OCI-LY3 (cell line): Measurements from ENCODE around the gene RIMBP3C.
"Not testable (repeated sequence)": the region's sequence is repeated elsewhere in the genome, so short reads cannot be mapped to it uniquely, and the experiment has no call there.

Experiments used
- H2AFZ ChIP-seq: fragments of 200-600, 300-600 bp; shearing (Covaris generic); 2 replicates; pipeline ENCODE4 v1.6.0; 2014; ENCODE audit warnings: antibody characterized with exemption, low read depth, low read length
- H3K27ac ChIP-seq: fragments of 200-600, 300-600 bp; sonication (generic); 2 replicates; pipeline ENCODE4 v1.5.1; 2014; ENCODE audit warnings: mild to moderate bottlenecking, low read length, moderate library complexity, mixed read lengths
- H3K27me3 ChIP-seq: fragments of 200-600, 300-600 bp; sonication (generic); 2 replicates; pipeline ENCODE4 v1.6.1; 2014; ENCODE audit warnings: low read depth, low read length, mixed read lengths
- H3K36me3 ChIP-seq: fragments of 200-600, 300-600 bp; sonication (generic); replicated peaks from 2 replicates; pipeline ENCODE3; 2014; ENCODE audit warnings: low read depth, low read length, mixed read lengths
- H3K4me1 ChIP-seq: fragments of 300-600, 200-600 bp; sonication (generic); 2 replicates; pipeline ENCODE4 v1.6.1; 2014; ENCODE audit warnings: low read length, mixed read lengths
- H3K4me2 ChIP-seq: fragments of 200-600, 300-600 bp; sonication (generic); 2 replicates; pipeline ENCODE4 v1.6.1; 2014; ENCODE audit warnings: low read length, mixed read lengths
- H3K4me3 ChIP-seq: fragments of 300-600, 200-600 bp; sonication (generic); 2 replicates; pipeline ENCODE4 v1.5.1; 2014; ENCODE audit warnings: antibody characterized with exemption, mild to moderate bottlenecking, low read length, moderate library complexity
- H3K79me2 ChIP-seq: fragments of 300-600, 200-600 bp; shearing (Covaris generic); 2 replicates; pipeline ENCODE4 v1.6.1; 2014; ENCODE audit warnings: mild to moderate bottlenecking, low read length, mixed read lengths
- H3K9ac ChIP-seq: fragments of 300-600, 200-600 bp; shearing (Covaris generic); 2 replicates; pipeline ENCODE4 v1.6.0; 2014; ENCODE audit warnings: mild to moderate bottlenecking, low read length, moderate library complexity
- H3K9me3 ChIP-seq: fragments of 200-600, 300-600 bp; shearing (Covaris generic); 2 replicates; pipeline ENCODE4 v1.6.1; 2014; ENCODE audit warnings: low read length, mixed read lengths; ENCODE audit not compliant: insufficient read depth
- H4K20me1 ChIP-seq: fragments of 200-600, 300-600 bp; sonication (generic); 2 replicates; pipeline ENCODE4 v1.6.1; 2016; ENCODE audit warnings: low read length, mixed read lengths; ENCODE audit not compliant: insufficient read depth
- CTCF ChIP-seq: fragments of 200-600, 300-600 bp; sonication (generic); IDR thresholded peaks from 2 replicates; pipeline ENCODE4 v1.5.1; 2014; ENCODE audit warnings: antibody characterized with exemption, low read length, low read depth
- EZH2phosphoT487 ChIP-seq: fragments of 200-600 bp; shearing (Covaris generic); IDR thresholded peaks from 2 replicates; pipeline ENCODE4 v1.6.1; 2018; ENCODE audit warnings: antibody characterized with exemption, mixed run types, low read depth

The RIMBP3C gene

DNA sequence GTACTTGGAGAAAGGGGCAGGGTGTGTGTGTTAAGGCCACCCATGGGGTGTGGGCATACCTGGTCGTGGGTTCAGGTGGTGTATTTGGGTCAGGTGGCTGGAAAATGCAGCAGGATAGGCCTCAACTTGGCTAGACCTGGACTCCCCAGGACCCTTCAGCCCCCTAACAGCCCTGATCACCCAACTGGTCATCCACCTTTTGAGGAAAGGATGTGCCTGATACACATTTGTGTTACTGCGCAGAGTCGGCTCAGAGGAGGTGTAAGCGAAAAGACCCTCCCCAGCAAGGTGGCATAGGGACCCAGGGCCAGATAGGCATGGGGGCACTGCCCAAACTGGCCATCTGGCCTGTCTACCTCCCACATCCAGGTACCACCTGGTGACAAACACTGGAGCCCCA is at the start of gene RIMBP3C:
Gene RIMBP3C, minus strand, starts transcription at position 101 of the 400 bp plus-strand sequence. CDS start 485 bp downstream, outside the sequence.
- H3K4me3 ChIP-seq, H3K36me3 ChIP-seq, H3K27ac ChIP-seq, H3K4me1 ChIP-seq, H2AFZ ChIP-seq, H3K4me2 ChIP-seq, H3K9ac ChIP-seq, H3K27me3 ChIP-seq, H3K9me3 ChIP-seq, H4K20me1 ChIP-seq, H3K79me2 ChIP-seq: not testable (repeated sequence)

- Histone ChIP-seq H3K4me3 (no peak overlapping the region), H3K4me1 (peaks cover 4% of the 10 kb centered on the region; the same call in 1 of the 2 replicates), H3K79me2 (peaks cover 98% of the 10 kb centered on the region), H2AFZ (no peak overlapping the region), H3K4me2 (no peak overlapping the region), H3K36me3 (peaks cover 46% of the 10 kb centered on the region), H3K9ac (no peak overlapping the region), H3K27me3 (no peaks in the 10 kb centered on the region), H3K27ac (0 out of 2 replicates have a peak overlapping the region, but pooled peaks have one; percentile 12), H4K20me1 (peaks cover 83% of the 10 kb centered on the region), H3K9me3 (no peaks in the 10 kb centered on the region)
- TF ChIP-seq CTCF (no peak), EZH2phosphoT487 (no peak)
Observed at GRCh38 chr22:21599053-21599893, 48.0 kb upstream of the RIMBP3C start.

DNA sequence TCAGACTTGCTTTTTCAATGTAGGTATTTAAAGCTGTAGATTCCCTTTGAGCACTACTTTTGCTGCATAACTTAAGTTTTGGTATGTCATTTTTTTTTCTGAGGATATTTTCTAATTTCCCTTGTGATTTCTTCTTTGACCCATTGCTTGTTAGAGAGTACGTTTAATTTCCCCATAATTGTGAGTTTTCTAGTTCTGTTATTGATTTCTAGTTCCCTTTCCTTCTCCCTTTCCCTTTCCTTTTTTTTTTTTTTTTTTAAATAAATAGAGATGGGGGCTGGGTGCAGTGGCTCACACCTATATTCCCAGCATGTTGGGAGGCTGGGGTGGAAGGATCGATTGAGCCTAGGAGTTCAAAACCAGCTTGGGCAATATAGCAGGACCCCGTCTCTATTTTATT is 47.0 kb upstream of the RIMBP3C start:
- Histone ChIP-seq H3K27me3 (no peaks in the 10 kb centered on the region), H3K27ac (no peak overlapping the region), H3K4me2 (no peak overlapping the region), H3K4me1 (no peaks in the 10 kb centered on the region), H3K9me3 (no peaks in the 10 kb centered on the region), H3K9ac (no peak overlapping the region), H2AFZ (no peak overlapping the region), H3K36me3 (peaks cover 55% of the 10 kb centered on the region), H4K20me1 (peaks cover 86% of the 10 kb centered on the region), H3K79me2 (peaks cover 100% of the 10 kb centered on the region), H3K4me3 (no peak overlapping the region)
- TF ChIP-seq EZH2phosphoT487, result no peak
- TF ChIP-seq CTCF, result no peak

DNA sequence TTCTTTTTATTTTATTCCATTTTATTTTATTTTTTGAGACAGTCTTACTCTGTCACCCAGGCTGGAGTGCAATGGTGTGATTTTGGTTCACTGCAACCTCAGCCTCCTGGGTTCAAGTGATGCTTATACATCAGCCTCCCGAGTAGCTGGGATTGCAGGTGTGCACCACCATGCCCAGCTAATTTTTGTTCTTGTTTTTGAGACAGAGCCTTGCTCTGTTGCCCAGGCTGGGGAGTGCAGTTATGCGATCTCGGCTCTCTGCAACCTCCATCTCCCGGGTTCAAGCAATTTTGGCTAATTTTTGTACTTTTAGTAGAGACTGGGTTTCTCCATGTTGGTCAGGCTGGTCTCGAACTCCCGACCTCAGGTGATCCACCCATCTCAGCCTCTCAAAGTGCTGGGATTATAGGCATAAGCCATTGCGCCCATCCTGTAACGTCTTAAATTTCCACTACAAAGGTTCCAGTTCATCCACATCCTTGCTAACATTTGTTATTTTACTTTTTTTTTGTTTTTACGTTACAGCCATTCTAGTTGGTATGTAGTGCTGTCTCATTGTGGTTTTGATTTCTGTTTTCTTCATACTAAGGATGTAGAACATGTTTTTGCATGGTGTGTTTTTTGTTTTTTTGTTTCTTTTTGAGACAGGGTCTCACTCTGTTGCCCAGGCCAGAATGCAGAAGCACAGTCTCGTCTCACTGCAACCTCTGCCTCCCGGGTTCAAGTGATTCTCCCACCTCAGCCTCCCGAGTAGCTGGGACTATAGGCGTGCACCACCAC is 45.3 kb upstream of the RIMBP3C start:
- peaks cover 89% of the 10 kb centered on the region for H4K20me1 ChIP-seq
- H3K27me3 ChIP-seq, H3K27ac ChIP-seq, H3K4me2 ChIP-seq, H2AFZ ChIP-seq, H3K4me3 ChIP-seq, H3K4me1 ChIP-seq, H3K9ac ChIP-seq, H3K9me3 ChIP-seq: not testable (repeated sequence)
- H3K79me2 ChIP-seq, result peaks cover 100% of the 10 kb centered on the region
- H3K36me3 ChIP-seq, result peaks cover 59% of the 10 kb centered on the region
